HFFc6 (cell line): ENCODE measurements around the gene EIF5B. TPM values are rescaled to one million over a fixed set of nuclear protein-coding genes. Genes with fewer than 3 reads are reported as not detected.

Source experiments
- DNase-seq: peaks from one replicate; pipeline ENCODE4 v3.0.0-alpha.2; 2018
- H3K27ac Mint-ChIP-seq: 2 replicates; pipeline ENCODE4 v1.8.0; 2020; ENCODE audit warnings: mild to moderate bottlenecking, mixed read lengths
- H3K27me3 Mint-ChIP-seq: 2 replicates; pipeline ENCODE4 v1.8.0; 2021; ENCODE audit warnings: mild to moderate bottlenecking, moderate library complexity, mixed read lengths; ENCODE audit not compliant: insufficient read depth
- H3K36me3 Mint-ChIP-seq: 2 replicates; pipeline ENCODE4 v1.8.0; 2021; ENCODE audit warnings: low read depth, mixed read lengths
- H3K4me1 Mint-ChIP-seq: 2 replicates; pipeline ENCODE4 v1.8.0; 2020; ENCODE audit warnings: low read depth, mixed read lengths
- H3K4me3 Mint-ChIP-seq: 2 replicates; pipeline ENCODE4 v1.8.0; 2020; ENCODE audit warnings: mild to moderate bottlenecking, moderate library complexity, mixed read lengths
- H3K9me3 Mint-ChIP-seq: 2 replicates; pipeline ENCODE4 v1.8.0; 2020; ENCODE audit warnings: mild to moderate bottlenecking, mixed read lengths
- CTCF ChIP-seq: fragments of 200-600 bp; sonication (generic); IDR thresholded peaks from 2 replicates; pipeline ENCODE4 v1.5.0; 2021; ENCODE audit warnings: antibody characterized with exemption, mild to moderate bottlenecking
- total RNA-seq, 6 experiments: library from RNA; stranded (reverse); fragmentation: NEBNext Ultra II Directional; extraction: Animal tissue kit (Norgen Biotek cat#: 25700); gene quantifications; 2 replicates in 1 of 6; 3 replicates in 5 of 6; pipeline ENCODE4 v1.2.3, GENCODE V29; 2021

The EIF5B gene
- total RNA-seq, 6 experiments from 2014 or later, result 43.9 to 51.1 (median 47.8) TPM

- H3K27me3 Mint-ChIP-seq, result peaks cover 2% of the 10 kb centered on the region
- peak overlapping the region; percentile 84 for H3K27ac Mint-ChIP-seq
- DNase-seq, result peak; percentile 65
- TF ChIP-seq CTCF, result no peak
- peaks cover 42% of the 10 kb centered on the region for H3K36me3 Mint-ChIP-seq
- H3K4me1 Mint-ChIP-seq, result peaks cover 57% of the 10 kb centered on the region
- no peaks in the 10 kb centered on the region for H3K9me3 Mint-ChIP-seq
- peak overlapping the region; percentile 62 for H3K4me3 Mint-ChIP-seq
Measured at GRCh38 chr2:99389371-99389770, 52.2 kb downstream of the EIF5B start.

- Mint-ChIP-seq H3K27ac (peak overlapping the region; percentile 84), H3K36me3 (peaks cover 36% of the 10 kb centered on the region), H3K4me1 (peaks cover 57% of the 10 kb centered on the region), H3K4me3 (peak overlapping the region; percentile 62), H3K9me3 (no peaks in the 10 kb centered on the region), H3K27me3 (peaks cover 2% of the 10 kb centered on the region)
- DNase-seq, result peak; percentile 32
- TF ChIP-seq CTCF, result no peak
Measured at GRCh38 chr2:99389946-99390345, 52.8 kb downstream of the EIF5B start.

GRCh38 chr2:99395589-99396130 is 58.5 kb downstream of the EIF5B start:
- Mint-ChIP-seq H3K27me3 (no peaks in the 10 kb centered on the region), H3K9me3 (no peaks in the 10 kb centered on the region), H3K27ac (peak overlapping the region; percentile 32; the same call in 1 of the 2 replicates), H3K36me3 (peaks cover 53% of the 10 kb centered on the region), H3K4me1 (peaks cover 50% of the 10 kb centered on the region), H3K4me3 (no peak overlapping the region)
- TF ChIP-seq CTCF, result no peak
- no peak for DNase-seq

- no peak for TF ChIP-seq CTCF
- Mint-ChIP-seq H3K36me3 (peaks cover 50% of the 10 kb centered on the region), H3K4me1 (peaks cover 43% of the 10 kb centered on the region), H3K27ac (no peak overlapping the region), H3K27me3 (no peaks in the 10 kb centered on the region), H3K4me3 (no peak overlapping the region), H3K9me3 (no peaks in the 10 kb centered on the region)
- DNase-seq, result no peak
Measured at GRCh38 chr2:99397266-99397920, 60.2 kb downstream of the EIF5B start.

GRCh38 chr2:99398303-99398702 is 61.1 kb downstream of the EIF5B start:
- H3K27ac Mint-ChIP-seq, result peak overlapping the region; percentile 59; the same call in 1 of the 2 replicates
- peaks cover 52% of the 10 kb centered on the region for H3K36me3 Mint-ChIP-seq
- peaks cover 1% of the 10 kb centered on the region; the same call in 1 of the 2 replicates for H3K27me3 Mint-ChIP-seq
- no peak for DNase-seq
- no peak for TF ChIP-seq CTCF
- no peak overlapping the region for H3K4me3 Mint-ChIP-seq
- H3K9me3 Mint-ChIP-seq, result no peaks in the 10 kb centered on the region
- peaks cover 52% of the 10 kb centered on the region for H3K4me1 Mint-ChIP-seq
